GM19099 (cell line): ENCODE measurements around the gene PNPLA5.

Experiments
- POLR2A ChIP-seq: IDR thresholded peaks from 3 replicates; pipeline ENCODE4 v1.6.1; 2011; ENCODE audit warnings: low read depth; ENCODE audit not compliant: insufficient read length; ENCODE audit errors: extremely low read depth

Gene PNPLA5, protein sequence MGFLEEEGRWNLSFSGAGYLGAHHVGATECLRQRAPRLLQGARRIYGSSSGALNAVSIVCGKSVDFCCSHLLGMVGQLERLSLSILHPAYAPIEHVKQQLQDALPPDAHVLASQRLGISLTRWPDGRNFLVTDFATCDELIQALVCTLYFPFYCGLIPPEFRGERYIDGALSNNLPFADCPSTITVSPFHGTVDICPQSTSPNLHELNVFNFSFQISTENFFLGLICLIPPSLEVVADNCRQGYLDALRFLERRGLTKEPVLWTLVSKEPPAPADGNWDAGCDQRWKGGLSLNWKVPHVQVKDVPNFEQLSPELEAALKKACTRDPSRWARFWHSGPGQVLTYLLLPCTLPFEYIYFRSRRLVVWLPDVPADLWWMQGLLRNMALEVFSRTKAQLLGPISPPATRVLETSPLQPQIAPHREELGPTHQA

DNA sequence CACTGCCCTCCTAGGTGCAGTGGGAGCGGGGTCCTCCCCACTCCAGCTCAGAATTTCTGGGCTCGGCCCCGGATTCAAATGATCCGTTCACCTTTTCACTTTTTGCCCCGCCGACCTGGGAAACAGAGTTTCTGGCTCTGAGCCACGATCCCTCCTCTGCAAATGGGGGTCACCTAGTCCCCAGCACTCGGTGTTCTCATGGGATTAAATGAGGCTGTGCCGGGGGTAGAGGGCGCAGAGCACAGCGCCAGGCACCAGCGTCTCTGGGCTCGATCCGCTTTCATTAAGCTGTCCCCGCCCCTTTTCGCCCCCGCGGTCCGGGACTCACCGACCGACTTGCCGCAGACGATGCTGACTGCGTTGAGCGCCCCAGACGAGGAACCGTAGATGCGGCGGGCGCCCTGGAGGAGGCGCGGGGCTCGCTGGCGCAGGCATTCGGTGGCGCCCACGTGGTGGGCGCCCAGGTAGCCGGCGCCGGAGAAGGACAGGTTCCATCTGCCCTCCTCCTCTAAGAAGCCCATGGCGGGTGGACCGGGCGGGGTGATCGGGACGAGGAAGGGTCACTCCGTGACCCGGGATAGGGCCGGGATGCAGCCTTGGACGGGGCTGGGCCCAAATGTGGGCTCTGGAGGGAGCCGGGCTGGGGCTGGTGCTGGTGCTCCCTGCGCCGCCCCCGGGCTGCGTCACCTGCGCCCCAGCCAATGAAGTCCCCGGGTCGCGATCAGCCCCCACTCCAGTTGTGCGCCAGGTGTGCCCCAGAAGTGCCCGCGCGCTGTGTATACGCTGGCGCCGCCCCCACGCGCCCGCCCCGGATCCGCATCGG lies at the start of gene PNPLA5:
Gene PNPLA5 (minus strand): TSS at position 654 of the 823 bp plus-strand sequence. CDS start 133 bp downstream, at position 521.
- no peak for TF ChIP-seq POLR2A

DNA sequence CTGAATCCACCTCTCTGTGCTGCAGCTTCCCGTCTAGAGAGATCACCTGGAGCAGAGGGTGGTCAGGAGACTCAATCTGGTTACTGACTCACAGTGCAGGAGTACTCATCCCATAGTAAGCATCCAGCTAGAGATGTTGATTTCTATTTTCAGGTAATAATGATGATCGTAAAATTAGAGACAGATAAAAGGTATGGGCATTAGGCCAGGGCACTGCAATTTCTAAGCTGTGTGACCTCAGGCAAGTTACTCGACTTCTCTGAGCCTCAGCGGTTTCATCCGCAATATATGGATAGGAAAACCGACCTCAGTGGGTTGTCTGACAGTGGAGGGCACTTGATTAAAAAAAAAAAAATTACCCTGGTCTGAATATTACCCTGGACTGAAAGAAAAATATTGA lies 49.6 kb upstream of the PNPLA5 start:
- no peak for TF ChIP-seq POLR2A

DNA sequence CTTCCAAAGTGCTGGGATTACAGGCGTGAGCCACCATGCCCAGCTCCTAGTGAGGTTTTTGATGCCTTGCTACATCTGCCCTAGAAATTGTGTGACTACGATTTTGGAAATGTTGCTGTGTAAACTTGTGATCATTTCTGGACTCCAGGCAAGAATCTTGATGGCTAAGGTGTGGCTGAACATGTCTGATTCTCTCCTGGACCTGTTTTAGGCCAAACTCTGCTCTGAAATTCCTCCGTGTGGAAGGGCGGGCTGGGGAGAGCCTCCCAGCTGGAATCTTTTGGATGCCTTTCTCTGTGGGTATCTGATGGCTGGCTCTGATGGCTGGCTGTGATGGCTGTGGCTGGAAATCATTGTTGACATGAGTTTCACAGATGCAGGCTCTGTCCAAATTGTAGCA lies 40.0 kb upstream of the PNPLA5 start:
- TF ChIP-seq POLR2A: no peak

DNA sequence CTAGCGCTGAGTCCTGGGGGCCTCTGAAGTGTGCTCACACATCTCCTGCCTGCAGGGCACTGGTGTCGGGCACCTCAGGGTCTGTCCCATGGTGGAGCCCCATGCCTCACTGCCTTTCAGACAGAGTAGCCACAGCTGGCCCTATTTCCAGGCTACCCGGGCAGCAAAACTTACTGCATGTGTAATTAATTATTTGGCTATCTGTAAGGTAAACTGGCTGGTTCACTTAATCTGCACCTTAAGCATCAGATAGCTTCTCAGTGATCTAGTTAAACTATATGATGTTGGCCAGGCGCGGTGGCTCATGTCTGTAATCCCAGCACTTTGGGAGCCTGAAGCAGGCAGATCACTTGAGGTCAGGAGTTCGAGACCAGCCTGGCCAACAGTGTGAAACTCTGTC lies 37.1 kb upstream of the PNPLA5 start:
- TF ChIP-seq POLR2A: no peak

DNA sequence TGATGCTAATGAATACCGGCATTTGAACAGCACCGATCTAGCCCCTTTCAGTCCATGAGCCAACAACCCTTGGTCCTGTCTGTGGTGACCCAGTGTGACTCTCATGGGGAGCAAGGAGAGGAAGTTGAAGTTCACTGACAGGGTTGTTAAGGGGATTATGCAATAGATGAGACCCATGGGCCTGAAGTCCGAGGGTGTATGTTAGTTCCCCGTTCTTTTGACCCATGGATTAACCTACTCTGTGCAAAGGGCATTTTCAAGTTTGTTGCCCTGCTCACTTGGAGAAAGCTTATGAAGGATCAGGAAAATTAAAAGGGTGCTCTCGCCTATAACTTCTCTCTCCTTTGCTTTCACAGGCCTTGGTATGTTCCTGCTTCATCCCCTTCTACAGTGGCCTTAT lies 36.7 kb upstream of the PNPLA5 start:
- no peak for TF ChIP-seq POLR2A

DNA sequence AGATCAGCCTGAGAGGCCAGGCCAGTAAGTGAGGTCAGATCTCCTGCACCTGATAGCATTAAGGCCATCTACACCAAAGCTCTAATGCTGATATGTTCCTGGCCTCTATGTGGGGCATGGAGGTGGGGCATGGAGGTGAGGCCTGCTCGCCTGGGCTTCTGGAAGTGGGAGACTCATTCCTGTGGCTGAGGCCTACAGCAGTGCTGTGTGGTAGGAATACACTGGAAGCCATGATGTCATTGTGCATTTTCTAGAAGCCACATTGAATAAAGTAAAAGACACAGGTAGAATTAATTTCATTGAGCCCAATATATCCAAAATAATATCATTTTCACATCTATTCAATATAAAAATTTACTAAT lies 34.5 kb upstream of the PNPLA5 start:
- no peak for TF ChIP-seq POLR2A

DNA sequence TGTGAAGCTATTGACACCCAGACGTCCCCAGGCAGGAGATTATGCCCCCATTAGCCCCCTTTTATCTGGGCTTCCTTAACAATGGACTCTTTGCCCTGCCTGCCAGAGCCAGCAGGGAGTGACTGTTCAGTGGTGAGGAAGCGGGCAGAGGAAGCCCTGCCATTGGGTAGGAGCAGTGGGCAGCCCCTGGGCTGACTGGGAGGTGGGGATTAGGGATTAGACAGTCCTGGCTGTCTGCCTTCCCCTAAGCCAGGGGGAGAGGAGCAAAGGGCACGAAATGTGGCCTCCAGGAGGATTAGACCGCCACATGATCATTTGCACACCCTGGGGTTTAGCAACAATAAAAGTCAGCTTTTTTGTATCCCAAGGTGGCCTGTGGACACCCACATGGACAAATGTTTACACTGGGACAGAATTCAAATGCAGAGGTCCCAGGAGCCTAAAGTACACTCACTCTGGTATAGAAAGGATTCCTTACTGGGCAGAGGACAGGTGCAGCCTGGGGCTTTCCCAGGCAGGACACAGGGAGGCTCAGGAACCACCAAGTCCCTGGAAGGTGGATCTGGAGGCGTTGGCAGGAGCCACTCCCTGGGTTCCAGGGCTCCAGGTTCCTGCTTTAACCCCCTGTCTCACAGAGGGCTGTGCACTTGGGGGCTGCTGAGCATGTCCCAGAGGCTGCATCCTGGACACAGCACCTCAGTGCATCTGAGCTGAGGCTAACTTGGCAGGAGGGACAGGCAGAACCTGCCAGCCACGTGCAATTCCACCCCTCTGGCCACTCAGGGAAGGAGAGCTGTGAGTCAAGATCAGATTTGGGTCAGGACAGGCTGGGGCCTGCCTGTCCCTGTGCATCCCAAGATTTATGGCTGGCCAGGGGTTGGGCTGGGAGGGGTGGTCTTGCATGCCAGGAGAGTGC lies 33.9 kb upstream of the PNPLA5 start:
- no peak for TF ChIP-seq POLR2A

DNA sequence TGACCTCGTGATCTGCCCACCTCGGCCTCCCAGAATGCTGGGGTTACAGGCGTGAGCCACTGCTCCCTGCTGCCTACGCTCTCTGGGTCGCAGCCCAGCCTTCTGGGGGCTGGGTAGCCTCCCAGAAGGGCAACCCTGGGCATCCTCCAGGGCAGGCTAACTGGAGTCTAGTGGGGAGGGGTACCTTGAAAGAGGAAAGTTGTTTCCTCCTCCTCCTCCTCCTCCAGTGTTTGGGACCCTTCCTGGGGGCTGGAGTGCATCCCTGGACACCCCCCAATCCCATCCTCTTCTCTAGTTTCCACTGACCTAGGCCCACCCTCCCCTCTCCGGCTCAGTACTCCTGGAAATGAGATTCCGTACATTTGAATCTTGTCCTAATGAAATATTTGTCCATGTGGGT lies 33.1 kb upstream of the PNPLA5 start:
- no peak for TF ChIP-seq POLR2A

DNA sequence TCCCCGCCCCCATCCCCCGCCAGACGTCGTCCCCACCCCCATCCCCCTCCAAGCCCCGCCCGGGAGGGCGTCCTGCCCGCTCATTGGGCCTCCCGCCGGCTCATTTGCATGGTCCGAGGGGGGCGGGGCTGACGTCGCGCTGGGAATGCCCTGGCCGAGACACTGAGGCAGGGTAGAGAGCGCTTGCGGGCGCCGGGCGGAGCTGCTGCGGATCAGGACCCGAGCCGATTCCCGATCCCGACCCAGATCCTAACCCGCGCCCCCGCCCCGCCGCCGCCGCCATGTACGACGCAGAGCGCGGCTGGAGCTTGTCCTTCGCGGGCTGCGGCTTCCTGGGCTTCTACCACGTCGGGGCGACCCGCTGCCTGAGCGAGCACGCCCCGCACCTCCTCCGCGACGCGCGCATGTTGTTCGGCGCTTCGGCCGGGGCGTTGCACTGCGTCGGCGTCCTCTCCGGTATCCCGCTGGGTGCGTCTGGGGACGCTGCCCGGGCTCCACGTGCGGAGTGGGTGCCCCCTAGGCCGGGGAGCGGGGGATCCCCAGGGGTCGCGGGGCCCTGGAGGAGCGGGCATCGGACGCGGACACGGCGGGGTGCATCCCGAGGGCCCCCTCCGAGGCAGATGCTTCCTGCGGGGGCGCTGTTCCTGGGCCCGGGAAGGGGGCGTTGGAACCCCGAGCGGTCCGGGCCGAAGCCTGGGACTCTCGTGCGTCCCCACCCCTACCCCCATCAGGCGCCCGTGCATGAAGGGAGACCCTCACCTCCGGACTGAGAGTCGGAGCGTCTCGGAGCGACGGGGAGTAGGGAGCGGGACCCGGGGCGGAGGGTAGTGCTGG lies 32.0 kb upstream of the PNPLA5 start, which contains the start of gene PNPLA3:
Gene PNPLA3 (plus strand): TSS at position 175 of the 834 bp plus-strand sequence. CDS start 107 bp downstream, at position 282.
- TF ChIP-seq POLR2A: no peak

DNA sequence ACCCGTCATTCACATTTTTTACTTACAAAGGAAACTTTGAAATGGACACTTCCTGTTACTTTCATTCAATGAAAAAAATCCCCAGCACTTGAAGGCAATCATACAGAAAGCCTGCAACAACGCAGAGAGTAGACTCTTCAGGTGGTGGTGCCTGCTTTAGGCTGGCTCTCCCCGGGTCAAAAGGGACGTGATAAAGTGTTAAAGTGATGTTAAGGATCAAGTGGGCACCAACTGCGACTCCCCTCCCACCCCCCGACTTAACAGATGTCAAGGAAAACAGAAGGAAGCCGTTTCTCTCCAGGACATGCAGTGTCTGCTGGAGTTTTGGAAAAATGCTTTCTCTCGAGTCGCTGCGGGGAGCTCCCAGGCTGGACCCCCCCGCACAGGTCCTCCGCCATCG lies 31.4 kb upstream of the PNPLA5 start:
- no peak for TF ChIP-seq POLR2A

DNA sequence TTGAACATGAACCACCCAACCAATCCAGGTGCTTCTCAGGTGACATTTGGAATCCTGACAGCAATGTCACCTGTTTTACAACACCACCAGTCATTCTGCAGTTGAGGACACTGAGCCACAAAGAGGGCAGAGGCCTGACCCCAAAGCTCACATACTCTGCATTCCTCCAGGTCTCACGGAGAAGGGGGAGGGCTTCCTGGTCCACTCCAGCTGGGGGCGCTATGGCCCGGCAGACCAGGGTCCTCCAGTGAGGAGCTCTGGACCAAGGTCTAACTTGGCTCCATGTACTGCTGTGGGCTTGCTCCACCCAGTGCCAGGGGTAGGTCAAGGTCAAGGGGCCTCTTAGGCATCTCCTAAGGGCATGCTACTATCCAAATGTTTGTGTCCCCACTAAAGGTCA lies 30.3 kb upstream of the PNPLA5 start:
- TF ChIP-seq POLR2A: no peak

DNA sequence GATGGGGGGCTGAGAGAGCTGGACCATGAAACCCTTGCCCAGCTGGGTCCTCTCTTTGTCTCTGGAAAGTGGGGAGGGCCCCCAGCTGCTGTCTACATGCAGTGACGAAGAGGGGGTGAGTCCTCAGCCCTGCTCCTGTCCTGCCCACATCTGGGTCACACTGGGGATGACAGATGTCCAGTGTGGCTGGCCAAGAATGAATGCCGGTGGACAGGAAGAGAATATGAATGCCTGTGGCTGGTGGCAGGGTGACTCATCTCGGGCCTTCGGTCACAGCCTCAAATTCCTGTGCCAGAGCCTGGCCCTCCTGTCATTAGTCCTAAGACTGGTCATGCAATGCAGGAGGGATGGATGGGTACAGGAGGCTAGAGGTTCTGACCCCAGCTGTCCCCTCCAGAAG lies 29.6 kb upstream of the PNPLA5 start:
- no peak for TF ChIP-seq POLR2A

DNA sequence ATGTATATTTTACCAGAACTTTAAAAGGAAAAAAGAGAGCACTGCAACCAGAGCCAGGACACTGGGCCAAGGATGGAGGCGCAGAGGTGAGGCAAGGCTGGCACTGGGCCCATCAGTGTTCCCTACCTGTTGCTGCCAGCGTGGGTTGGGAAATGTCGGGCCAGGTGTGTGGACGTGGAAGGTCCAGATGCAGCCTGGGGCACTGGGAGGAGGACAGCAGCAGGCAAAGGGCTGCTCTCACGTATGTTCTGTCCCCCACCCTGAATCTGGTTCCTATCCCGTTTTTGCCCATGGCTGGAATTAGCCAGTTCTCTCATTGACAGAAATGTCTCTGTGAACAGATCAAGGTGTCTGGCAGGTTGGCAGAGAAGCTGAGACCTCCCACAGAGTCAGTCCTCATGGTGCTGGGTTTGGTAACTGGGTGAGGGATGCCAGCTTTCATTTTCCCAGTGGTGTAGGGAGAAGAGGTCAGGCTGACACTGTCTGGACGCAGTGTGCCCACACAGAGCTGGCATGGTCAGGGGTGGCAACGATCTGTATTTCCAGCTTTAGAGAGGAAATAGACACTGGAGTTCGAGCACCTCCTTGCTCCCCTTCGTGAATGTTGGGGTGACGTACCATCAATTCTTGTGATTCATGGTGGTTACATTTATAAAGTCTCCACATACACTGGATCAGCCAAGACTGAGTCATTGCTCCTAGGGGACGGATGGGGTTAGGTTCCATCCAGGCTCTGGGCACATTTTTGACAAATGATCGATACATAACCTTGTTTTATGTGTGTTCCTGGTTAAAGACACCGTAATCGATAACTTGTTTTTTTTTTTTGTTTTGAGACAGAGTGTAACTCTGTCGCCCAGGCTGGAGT lies 27.5 kb upstream of the PNPLA5 start:
- no peak for TF ChIP-seq POLR2A
